Upper lobe of left lung (tissue), 6 donors: ENCODE measurements around the gene NCBP1. TPM values are rescaled to one million over a fixed set of nuclear protein-coding genes. Genes with fewer than 3 reads are reported as not detected.

ENCODE experiments used
- ATAC-seq, 2 donors: fragments of 200-7000 bp; cut with Tn5 transposase; one replicate each; pipeline ENCODE4 v1.9.1; 2022; ENCODE audit warnings: mild to moderate bottlenecking in 2 of 2, moderate library complexity in 2 of 2; ENCODE audit not compliant: low FRiP score in 2 of 2
- DNase-seq, 2 donors: peaks; one replicate each; pipeline ENCODE4 v3.0.0-alpha.2; 2019 to 2020
- H3K27ac ChIP-seq, 4 donors: fragments of 200-600 bp; sonication (generic); one replicate each; pipeline ENCODE4 v1.5.1; 2016 to 2019
- H3K27me3 ChIP-seq, 4 donors: fragments of 200-600 bp; sonication (generic); one replicate each; pipeline ENCODE4 v1.5.1; 2017 to 2019
- H3K36me3 ChIP-seq, 4 donors: fragments of 200-600 bp; sonication (generic); one replicate each; pipeline ENCODE4 v1.5.1; 2016 to 2019
- H3K4me1 ChIP-seq, 4 donors: fragments of 200-600 bp; sonication (generic); one replicate each; pipeline ENCODE4 v1.5.1; 2018 to 2019
- H3K4me3 ChIP-seq, 4 donors: fragments of 200-600 bp; sonication (generic); one replicate each; pipeline ENCODE4 v1.5.1; 2017 to 2019; ENCODE audit warnings: mild to moderate bottlenecking in 2 of 4, moderate library complexity in 1 of 4
- H3K9me3 ChIP-seq, 4 donors: fragments of 200-600 bp; sonication (generic); one replicate each; pipeline ENCODE4 v1.5.1; 2018 to 2019
- CTCF ChIP-seq, 6 experiments: fragments of 450-650 bp in 4 of 6; fragments of 200-600 bp in 2 of 6; sonication (generic) in 2 of 6; IDR thresholded peaks; one replicate each; pipeline ENCODE4 v1.5.1; 2016 to 2019; ENCODE audit warnings: antibody characterized with exemption in 6 of 6
- EP300 ChIP-seq, 4 donors: sonication (generic); formaldehyde crosslinking; IDR thresholded peaks; one replicate each; pipeline ENCODE4 v1.5.1; 2017; ENCODE audit warnings: antibody characterized with exemption in 4 of 4, control low read depth in 2 of 4
- POLR2A ChIP-seq, 4 donors: fragments of 450-650 bp; IDR thresholded peaks; one replicate each; pipeline ENCODE4 v1.5.1; 2016 to 2017; ENCODE audit warnings: antibody characterized with exemption in 4 of 4, mild to moderate bottlenecking in 2 of 4
- POLR2AphosphoS5 ChIP-seq, 2 donors: sonication (generic); formaldehyde crosslinking; IDR thresholded peaks; one replicate each; pipeline ENCODE4 v1.5.1; 2017; ENCODE audit warnings: antibody characterized with exemption in 2 of 2
- WGBS, 2 donors: methylation state at CpG; one replicate each; pipeline ENCODE4 v1.1.5; 2017 to 2018; 5-methylcytosine and 5-hydroxymethylcytosine counted together
- total RNA-seq, 6 donors: library from RNA; depleted of rRNA in 4 of 6; stranded (reverse); fragments of >200 nt in 4 of 6; gene quantifications; one replicate each; pipeline versions ENCODE4 v1.1.0 to v1.2.1, GENCODE V29; 2016 to 2021
- donor health status: DM: no; HTN: no; CAD: no; lungs with moderate emphysema.
- donor health status: DM: no; HTN: yes; CAD: no; lungs with severe emphysema.

The NCBP1 gene
- total RNA-seq, 6 donors from 2014 or later: 16.3 to 51.3 (median 22.1) TPM

- H3K4me3 ChIP-seq: no peak overlapping the region
- 71 to 74% methylated on average over 5 of the region's 5 CpGs for WGBS, 2 donors
- DNase-seq (no peak), ATAC-seq (no peak)
- H3K27ac ChIP-seq: no peak overlapping the region
- no peaks in the 10 kb centered on the region for H3K4me1 ChIP-seq
- H3K36me3 ChIP-seq: peaks cover 58 to 100% (median 64%) of the 10 kb centered on the region in 4 donors
- no peaks in the 10 kb centered on the region for H3K9me3 ChIP-seq
- no peaks in the 10 kb centered on the region for H3K27me3 ChIP-seq
- TF ChIP-seq POLR2A (IDR thresholded peaks at IDR 0.05) (no peak), EP300 (IDR thresholded peaks at IDR 0.05) (no peak), CTCF (IDR thresholded peaks at IDR 0.05) (no peak)
Observed at GRCh38 chr9:97666907-97667686, 33.5 kb downstream of the NCBP1 start.

GRCh38 chr9:97668485-97668884 lies 34.9 kb downstream of the NCBP1 start:
- Histone ChIP-seq H3K27ac (no peak overlapping the region), H3K9me3 (no peaks in the 10 kb centered on the region), H3K36me3 (peaks cover 69 to 100% (median 71%) of the 10 kb centered on the region in 4 donors), H3K4me1 (no peaks in the 10 kb centered on the region), H3K4me3 (no peak overlapping the region), H3K27me3 (no peaks in the 10 kb centered on the region)
- TF ChIP-seq CTCF (IDR thresholded peaks at IDR 0.05) (no peak), POLR2AphosphoS5 (IDR thresholded peaks at IDR 0.05) (no peak)
- DNase-seq (no peak), ATAC-seq (no peak)
- WGBS, 2 donors: 65 to 94% methylated on average over 3 of the region's 3 CpGs

GRCh38 chr9:97670586-97670985 lies 37.0 kb downstream of the NCBP1 start:
- WGBS, 2 donors: 47 to 77% methylated on average over 3 of the region's 3 CpGs
- H3K9me3 ChIP-seq: no peaks in the 10 kb centered on the region
- H3K4me3 ChIP-seq: no peak overlapping the region
- H3K27ac ChIP-seq: no peak overlapping the region
- TF ChIP-seq POLR2A (IDR thresholded peaks at IDR 0.05) (no peak), EP300 (IDR thresholded peaks at IDR 0.05) (no peak), POLR2AphosphoS5 (IDR thresholded peaks at IDR 0.05) (no peak), CTCF (IDR thresholded peaks at IDR 0.05) (no peak)
- DNase-seq (no peak), ATAC-seq (no peak)
- H3K36me3 ChIP-seq: peaks cover 55 to 100% (median 71%) of the 10 kb centered on the region in 4 donors
- no peaks in the 10 kb centered on the region for H3K27me3 ChIP-seq
- no peaks in the 10 kb centered on the region for H3K4me1 ChIP-seq

GRCh38 chr9:97672403-97672802 lies 38.8 kb downstream of the NCBP1 start:
- no peak overlapping the region for H3K27ac ChIP-seq
- H3K27me3 ChIP-seq: no peaks in the 10 kb centered on the region
- ATAC-seq (no peak), DNase-seq (no peak)
- H3K4me1 ChIP-seq: no peaks in the 10 kb centered on the region
- peaks cover 39 to 98% (median 63%) of the 10 kb centered on the region in 4 donors for H3K36me3 ChIP-seq
- TF ChIP-seq CTCF (IDR thresholded peaks at IDR 0.05) (no peak), EP300 (IDR thresholded peaks at IDR 0.05) (no peak), POLR2AphosphoS5 (IDR thresholded peaks at IDR 0.05) (no peak), POLR2A (IDR thresholded peaks at IDR 0.05) (no peak)
- no peak overlapping the region for H3K4me3 ChIP-seq
- H3K9me3 ChIP-seq: no peaks in the 10 kb centered on the region
- 92 to 97% methylated on average over 3 of the region's 3 CpGs for WGBS, 2 donors

GRCh38 chr9:97673922-97674321 lies 40.3 kb downstream of the NCBP1 start:
- ATAC-seq (no peak), DNase-seq (no peak)
- TF ChIP-seq POLR2AphosphoS5 (IDR thresholded peaks at IDR 0.05) (no peak), EP300 (IDR thresholded peaks at IDR 0.05) (no peak), CTCF (IDR thresholded peaks at IDR 0.05) (no peak), POLR2A (IDR thresholded peaks at IDR 0.05) (no peak)
- Histone ChIP-seq H3K9me3 (no peaks in the 10 kb centered on the region), H3K4me1 (no peaks in the 10 kb centered on the region), H3K36me3 (peaks cover 28 to 95% (median 56%) of the 10 kb centered on the region in 4 donors), H3K27me3 (no peaks in the 10 kb centered on the region), H3K4me3 (no peak overlapping the region), H3K27ac (no peak overlapping the region)
- 59 to 90% methylated on average over 3 of the region's 3 CpGs for WGBS, 2 donors
